Measurements from ENCODE around the gene MLX. TPM values are rescaled to one million over a fixed set of nuclear protein-coding genes. Genes with fewer than 3 reads are reported as not detected.
"Not testable (repeated sequence)": the region's sequence is repeated elsewhere in the genome, so short reads cannot be mapped to it uniquely, and the experiment has no call there.

Gene MLX
- total and polyA plus RNA-seq, 5 donors = 46.9 to 65.0 (median 56.8) TPM

GRCh38 chr17:42555961-42556617 is 10.8 kb upstream of the MLX start:
- H3K27ac ChIP-seq (ENCODE audit: low read length); H3K4me1 ChIP-seq (ENCODE audit: control insufficient read depth, insufficient read depth, low read length); H3K27me3 ChIP-seq (ENCODE audit: control insufficient read depth, insufficient read depth); ATAC-seq; H3K4me3 ChIP-seq (ENCODE audit: low read length); intact Hi-C loops (cut with DNase I); H3K9me3 ChIP-seq (ENCODE audit: control insufficient read depth, low read length): not testable (repeated sequence)
- peak in 1 of 3 donors; percentile 58 for DNase-seq
- WGBS = 54% methylated on average over 5 of the region's 5 CpGs

GRCh38 chr17:42559075-42559474 is 7.8 kb upstream of the MLX start:
- Histone ChIP-seq H3K4me1 (ENCODE audit: control insufficient read depth, insufficient read depth, low read length) (peaks cover 10% of the 10 kb centered on the region), H3K27ac (ENCODE audit: low read length) (no peak overlapping the region), H3K4me3 (ENCODE audit: low read length) (no peak overlapping the region), H3K27me3 (ENCODE audit: control insufficient read depth, insufficient read depth) (no peaks in the 10 kb centered on the region), H3K9me3 (ENCODE audit: control insufficient read depth, low read length) (no peaks in the 10 kb centered on the region)
- ATAC-seq (no peak), DNase-seq (no peak)
- WGBS = 86% methylated on average over 6 of the region's 6 CpGs
- intact Hi-C loops (cut with DNase I) = no loop called here

- Histone ChIP-seq H3K9me3 (ENCODE audit: control insufficient read depth, low read length) (no peaks in the 10 kb centered on the region), H3K4me1 (ENCODE audit: control insufficient read depth, insufficient read depth, low read length) (peaks cover 10% of the 10 kb centered on the region), H3K27ac (ENCODE audit: low read length) (no peak overlapping the region), H3K27me3 (ENCODE audit: control insufficient read depth, insufficient read depth) (no peaks in the 10 kb centered on the region), H3K4me3 (ENCODE audit: low read length) (no peak overlapping the region)
- ATAC-seq (no peak), DNase-seq (no peak)
- intact Hi-C loops (cut with DNase I) = no loop called here
- 86% methylated on average over 3 of the region's 3 CpGs for WGBS
Observed at GRCh38 chr17:42560246-42560645, 6.7 kb upstream of the MLX start.

- WGBS = under 1% methylated on average over 26 of the region's 26 CpGs
- Histone ChIP-seq H3K27ac (ENCODE audit: low read length) (peak within 1 kb of the TSS; percentile 89), H3K4me3 (ENCODE audit: low read length) (peak within 1 kb of the TSS; percentile 86), H3K4me1 (ENCODE audit: control insufficient read depth, insufficient read depth, low read length) (peaks cover 10% of the 10 kb centered on the region), H3K27me3 (ENCODE audit: control insufficient read depth, insufficient read depth) (no peaks in the 10 kb centered on the region), H3K9me3 (ENCODE audit: control insufficient read depth, low read length) (no peaks in the 10 kb centered on the region)
- ATAC-seq (peak; percentile 83 to 84), DNase-seq (peak; percentile 97 to 98 (median 98))
- intact Hi-C loops (cut with DNase I) = no loop called here
Observed at GRCh38 chr17:42561897-42562387, 5.0 kb upstream of the MLX start, which contains the start of gene COASY. TSS of gene COASY (plus strand) at chr17:42562148. CDS start at chr17:42562623, 475 bp downstream.

GRCh38 chr17:42562388-42563142 is 4.3 kb upstream of the MLX start:
- peak; percentile 0 to 3 for ATAC-seq
- intact Hi-C loops (cut with DNase I) = no loop called here
- peak in 2 of 3 donors; percentile 67 to 72 for DNase-seq
- WGBS = 12% methylated on average over 48 of the region's 48 CpGs
- H3K27me3 ChIP-seq (ENCODE audit: control insufficient read depth, insufficient read depth) = no peaks in the 10 kb centered on the region
- no peaks in the 10 kb centered on the region for H3K9me3 ChIP-seq (ENCODE audit: control insufficient read depth, low read length)
- H3K4me3 ChIP-seq (ENCODE audit: low read length) = peak overlapping the region; percentile 86
- peaks cover 10% of the 10 kb centered on the region for H3K4me1 ChIP-seq (ENCODE audit: control insufficient read depth, insufficient read depth, low read length)
- H3K27ac ChIP-seq (ENCODE audit: low read length) = peak overlapping the region; percentile 74

GRCh38 chr17:42563143-42563509 is 3.8 kb upstream of the MLX start:
- intact Hi-C loops (cut with DNase I) = no loop called here
- no peak overlapping the region for H3K27ac ChIP-seq (ENCODE audit: low read length)
- peaks cover 10% of the 10 kb centered on the region for H3K4me1 ChIP-seq (ENCODE audit: control insufficient read depth, insufficient read depth, low read length)
- peak overlapping the region; percentile 86 for H3K4me3 ChIP-seq (ENCODE audit: low read length)
- no peak for ATAC-seq
- DNase-seq = peak in 1 of 3 donors; percentile 61
- 79% methylated on average over 14 of the region's 14 CpGs for WGBS
- no peaks in the 10 kb centered on the region for H3K27me3 ChIP-seq (ENCODE audit: control insufficient read depth, insufficient read depth)
- H3K9me3 ChIP-seq (ENCODE audit: control insufficient read depth, low read length) = no peaks in the 10 kb centered on the region

GRCh38 chr17:42563543-42563942 is 3.4 kb upstream of the MLX start:
- Histone ChIP-seq H3K4me1 (ENCODE audit: control insufficient read depth, insufficient read depth, low read length) (peaks cover 10% of the 10 kb centered on the region), H3K27ac (ENCODE audit: low read length) (no peak overlapping the region), H3K27me3 (ENCODE audit: control insufficient read depth, insufficient read depth) (no peaks in the 10 kb centered on the region), H3K9me3 (ENCODE audit: control insufficient read depth, low read length) (no peaks in the 10 kb centered on the region), H3K4me3 (ENCODE audit: low read length) (no peak overlapping the region)
- intact Hi-C loops (cut with DNase I) = no loop called here
- ATAC-seq = no peak
- 19% methylated on average over 1 of the region's 1 CpG for WGBS
- DNase-seq = no peak

GRCh38 chr17:42563950-42564349 is 3.0 kb upstream of the MLX start:
- whole genome bisulfite sequencing = 82% methylated on average over 9 of the region's 9 CpGs
- intact Hi-C loops (cut with DNase I) = no loop called here
- Histone ChIP-seq H3K27ac (ENCODE audit: low read length) (no peak overlapping the region), H3K9me3 (ENCODE audit: control insufficient read depth, low read length) (no peaks in the 10 kb centered on the region), H3K27me3 (ENCODE audit: control insufficient read depth, insufficient read depth) (no peaks in the 10 kb centered on the region), H3K4me3 (ENCODE audit: low read length) (no peak overlapping the region), H3K4me1 (ENCODE audit: control insufficient read depth, insufficient read depth, low read length) (peaks cover 10% of the 10 kb centered on the region)
- DNase-seq = no peak
- ATAC-seq = no peak

GRCh38 chr17:42564815-42565522 is 1.9 kb upstream of the MLX start:
- no peak for ATAC-seq
- Histone ChIP-seq H3K4me1 (ENCODE audit: control insufficient read depth, insufficient read depth, low read length) (peaks cover 10% of the 10 kb centered on the region), H3K9me3 (ENCODE audit: control insufficient read depth, low read length) (no peaks in the 10 kb centered on the region), H3K27me3 (ENCODE audit: control insufficient read depth, insufficient read depth) (no peaks in the 10 kb centered on the region), H3K4me3 (ENCODE audit: low read length) (no peak overlapping the region), H3K27ac (ENCODE audit: low read length) (no peak overlapping the region)
- 88% methylated on average over 15 of the region's 15 CpGs for WGBS
- no peak for DNase-seq
- intact Hi-C loops (cut with DNase I) = no loop called here

- 90% methylated on average over 16 of the region's 16 CpGs for WGBS
- intact Hi-C loops (cut with DNase I) = no loop called here
- Histone ChIP-seq H3K4me1 (ENCODE audit: control insufficient read depth, insufficient read depth, low read length) (peaks cover 10% of the 10 kb centered on the region), H3K27ac (ENCODE audit: low read length) (no peak overlapping the region), H3K27me3 (ENCODE audit: control insufficient read depth, insufficient read depth) (no peaks in the 10 kb centered on the region), H3K4me3 (ENCODE audit: low read length) (no peak overlapping the region), H3K9me3 (ENCODE audit: control insufficient read depth, low read length) (no peaks in the 10 kb centered on the region)
- peak in 1 of 3 donors; percentile 60 for DNase-seq
- no peak for ATAC-seq
Observed at GRCh38 chr17:42565523-42566214, 1.2 kb upstream of the MLX start.

Data from right cardiac atrium (tissue), 5 donors.